ENCODE data around the gene CACNA1A.
A peak's percentile ranks its signal among the peaks of the same experiment; 100 is the strongest.

CACNA1A gene

GRCh38 chr19:13366529-13367143, 139.6 kb downstream of the CACNA1A start:
- TF ChIP-seq EZH2 (optimal IDR thresholded peaks at IDR 0.05; ENCODE audit: low read depth, low read length) (no peak), CTCF (IDR thresholded peaks at IDR 0.05; ENCODE audit: low read length) (peak; percentile 34), EZH2phosphoT487 (IDR thresholded peaks at IDR 0.05; ENCODE audit: low read length) (no peak)
- Histone ChIP-seq H4K20me1 (ENCODE audit: insufficient read depth, low read length) (no peaks in the 10 kb centered on the region), H3K4me1 (ENCODE audit: low read length) (no peaks in the 10 kb centered on the region), H3K27ac (ENCODE audit: low read length) (no peak overlapping the region), H3K36me3 (replicated peaks; ENCODE audit: insufficient read depth, low read length) (no peaks in the 10 kb centered on the region), H3F3A (ENCODE audit: insufficient read depth, low read length) (no peaks in the 10 kb centered on the region), H3K27me3 (replicated peaks; ENCODE audit: insufficient read depth, low read length) (peaks cover 63% of the 10 kb centered on the region), H3K4me2 (ENCODE audit: low read depth, low read length) (no peak overlapping the region), H3K9me3 (replicated peaks; ENCODE audit: insufficient read depth, low read length) (no peaks in the 10 kb centered on the region), H3K79me2 (ENCODE audit: low read length) (no peaks in the 10 kb centered on the region), H2AFZ (ENCODE audit: low read length) (no peak overlapping the region), H3K4me3 (ENCODE audit: low read length) (no peak overlapping the region), H3K9me2 (replicated peaks; ENCODE audit: insufficient read depth, low read length) (no peaks in the 10 kb centered on the region), H3K9ac (ENCODE audit: low read length) (no peak overlapping the region)
- DNase-seq = peak; percentile 12

- Histone ChIP-seq H3K9ac (ENCODE audit: low read length) (no peak overlapping the region), H3K36me3 (replicated peaks; ENCODE audit: insufficient read depth, low read length) (no peaks in the 10 kb centered on the region), H3K27ac (ENCODE audit: low read length) (no peak overlapping the region), H4K20me1 (ENCODE audit: insufficient read depth, low read length) (no peaks in the 10 kb centered on the region), H3K9me3 (replicated peaks; ENCODE audit: insufficient read depth, low read length) (no peaks in the 10 kb centered on the region), H3K27me3 (replicated peaks; ENCODE audit: insufficient read depth, low read length) (peaks cover 64% of the 10 kb centered on the region), H3K4me3 (ENCODE audit: low read length) (no peak overlapping the region), H3K4me1 (ENCODE audit: low read length) (no peaks in the 10 kb centered on the region), H2AFZ (ENCODE audit: low read length) (no peak overlapping the region), H3K9me2 (replicated peaks; ENCODE audit: insufficient read depth, low read length) (no peaks in the 10 kb centered on the region), H3K4me2 (ENCODE audit: low read depth, low read length) (no peak overlapping the region), H3F3A (ENCODE audit: insufficient read depth, low read length) (no peaks in the 10 kb centered on the region), H3K79me2 (ENCODE audit: low read length) (no peaks in the 10 kb centered on the region)
- no peak for TF ChIP-seq CTCF (IDR thresholded peaks at IDR 0.05; ENCODE audit: low read length)
- no peak for TF ChIP-seq EZH2phosphoT487 (IDR thresholded peaks at IDR 0.05; ENCODE audit: low read length)
- DNase-seq = no peak
Observed at GRCh38 chr19:13363954-13364353, 142.3 kb downstream of the CACNA1A start.

- no peaks in the 10 kb centered on the region for H3K9me3 ChIP-seq (replicated peaks; ENCODE audit: insufficient read depth, low read length)
- H4K20me1 ChIP-seq (ENCODE audit: insufficient read depth, low read length) = no peaks in the 10 kb centered on the region
- peaks cover 66% of the 10 kb centered on the region for H3K27me3 ChIP-seq (replicated peaks; ENCODE audit: insufficient read depth, low read length)
- no peaks in the 10 kb centered on the region for H3K9me2 ChIP-seq (replicated peaks; ENCODE audit: insufficient read depth, low read length)
- H3K36me3 ChIP-seq (replicated peaks; ENCODE audit: insufficient read depth, low read length) = no peaks in the 10 kb centered on the region
- no peak overlapping the region for H2AFZ ChIP-seq (ENCODE audit: low read length)
- DNase-seq = no peak
- no peak overlapping the region for H3K4me2 ChIP-seq (ENCODE audit: low read depth, low read length)
- H3K4me3 ChIP-seq (ENCODE audit: low read length) = no peak overlapping the region
- no peaks in the 10 kb centered on the region for H3K79me2 ChIP-seq (ENCODE audit: low read length)
- TF ChIP-seq CTCF (IDR thresholded peaks at IDR 0.05; ENCODE audit: low read length) = no peak
- no peak for TF ChIP-seq EZH2phosphoT487 (IDR thresholded peaks at IDR 0.05; ENCODE audit: low read length)
- TF ChIP-seq EZH2 (optimal IDR thresholded peaks at IDR 0.05; ENCODE audit: low read depth, low read length) = no peak
- no peaks in the 10 kb centered on the region for H3K4me1 ChIP-seq (ENCODE audit: low read length)
- H3F3A ChIP-seq (ENCODE audit: insufficient read depth, low read length) = no peaks in the 10 kb centered on the region
- H3K27ac ChIP-seq (ENCODE audit: low read length) = no peak overlapping the region
- no peak overlapping the region for H3K9ac ChIP-seq (ENCODE audit: low read length)
Observed at GRCh38 chr19:13363245-13363644, 143.0 kb downstream of the CACNA1A start.

Measured in MM.1S (cell line).